ENCODE measurements around the gene HERC5.
"Not testable (repeated sequence)": the region's sequence is repeated elsewhere in the genome, so short reads cannot be mapped to it uniquely, and the experiment has no call there.

HERC5 gene

DNA sequence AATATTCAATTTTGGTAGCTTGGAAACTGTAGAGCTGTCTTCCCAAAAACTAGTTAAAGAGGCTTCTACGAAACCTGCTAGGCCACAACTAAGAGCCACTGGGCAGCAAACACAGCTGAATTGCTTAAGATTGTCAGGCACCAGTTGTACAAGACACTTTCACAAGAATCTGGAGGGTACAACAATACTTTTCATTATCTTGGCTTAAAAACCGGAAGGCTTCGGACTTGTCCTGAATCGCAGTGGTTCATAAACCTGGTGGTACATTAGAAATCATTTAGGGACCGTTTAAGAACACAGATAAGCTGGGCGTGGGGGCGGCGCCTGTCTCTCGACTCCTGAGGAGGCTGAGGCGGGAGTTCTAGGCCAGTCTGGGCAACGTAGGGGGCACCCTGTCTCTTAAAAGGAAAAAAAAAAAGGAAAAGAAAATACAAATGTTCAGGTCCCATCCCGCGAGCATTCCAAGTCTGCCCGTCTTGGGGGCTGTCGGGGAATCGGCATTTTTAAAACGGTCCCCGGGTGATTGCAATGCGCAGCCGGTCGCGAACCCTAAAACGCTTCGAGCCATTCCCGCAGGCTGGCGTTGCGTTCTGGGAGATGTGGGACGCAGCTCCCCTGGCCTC is 65.9 kb downstream of the HERC5 start:
- DNase-seq (ENCODE audit: low spot score), result peak; percentile 30

DNA sequence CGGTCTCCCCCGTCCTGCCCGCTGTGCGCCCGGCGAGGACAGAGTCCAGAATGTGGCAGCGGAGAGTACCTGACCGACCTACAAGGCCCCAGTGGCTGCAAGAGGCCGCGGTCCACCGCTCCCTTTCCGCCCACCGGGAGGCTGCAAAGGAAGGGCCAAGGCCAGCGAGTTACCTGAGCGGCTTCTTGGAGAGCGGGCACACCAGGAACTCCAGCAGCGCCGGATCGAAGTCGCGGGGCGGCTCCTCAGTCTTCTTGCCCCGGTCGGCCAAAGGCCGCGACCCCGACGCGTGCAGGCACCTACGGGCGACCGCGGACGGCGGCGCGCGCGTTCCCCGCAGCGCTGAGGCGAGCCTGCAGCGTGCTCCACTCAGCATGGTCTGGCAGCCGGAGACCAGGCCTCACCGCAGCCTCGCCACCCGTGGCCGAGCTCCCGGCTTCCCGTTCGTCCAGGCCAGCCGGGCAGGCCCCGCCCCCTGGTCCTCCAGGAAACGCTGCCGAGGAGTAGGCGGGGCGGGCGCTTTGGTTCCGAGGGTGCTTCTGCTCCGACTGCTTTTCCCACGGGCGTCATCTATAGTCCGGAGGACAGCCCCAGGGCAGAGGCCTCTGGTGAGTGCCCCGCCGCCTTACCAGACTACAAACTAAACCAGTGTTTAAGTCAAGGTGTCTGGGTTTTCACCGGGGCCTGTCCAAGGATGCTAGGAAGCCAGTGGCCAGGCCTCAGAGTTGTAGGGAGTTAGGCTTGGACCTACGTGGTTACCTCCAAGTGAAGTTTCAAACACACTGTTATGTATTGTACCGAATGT is 66.6 kb downstream of the HERC5 start, which contains the start of gene PYURF:
PYURF (minus strand) TSS at position 452 of the 805 bp plus-strand sequence; CDS start at position 376, 76 bp downstream.
- DNase-seq (ENCODE audit: low spot score), result peak; percentile 95

DNA sequence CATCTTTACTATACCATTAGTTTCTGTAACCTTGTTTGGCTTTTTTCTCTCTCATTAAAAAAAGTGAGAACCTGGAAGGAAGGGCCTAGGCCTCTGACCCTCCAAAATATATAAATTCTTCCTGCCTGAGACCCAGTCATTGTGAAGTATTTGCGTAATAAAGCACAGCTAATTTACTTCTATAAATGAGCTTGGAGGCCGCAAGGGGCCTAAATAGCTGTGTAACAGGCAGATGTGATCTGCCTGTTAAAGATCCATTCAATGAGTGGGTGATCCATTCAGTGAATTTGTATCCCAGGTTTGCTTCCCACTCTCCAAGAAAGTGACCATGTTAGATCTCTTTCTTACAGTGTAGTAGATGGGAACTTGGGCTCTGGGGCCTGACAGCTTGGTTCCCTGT is 67.3 kb downstream of the HERC5 start:
- DNase-seq (ENCODE audit: low spot score), result peak; percentile 8

DNA sequence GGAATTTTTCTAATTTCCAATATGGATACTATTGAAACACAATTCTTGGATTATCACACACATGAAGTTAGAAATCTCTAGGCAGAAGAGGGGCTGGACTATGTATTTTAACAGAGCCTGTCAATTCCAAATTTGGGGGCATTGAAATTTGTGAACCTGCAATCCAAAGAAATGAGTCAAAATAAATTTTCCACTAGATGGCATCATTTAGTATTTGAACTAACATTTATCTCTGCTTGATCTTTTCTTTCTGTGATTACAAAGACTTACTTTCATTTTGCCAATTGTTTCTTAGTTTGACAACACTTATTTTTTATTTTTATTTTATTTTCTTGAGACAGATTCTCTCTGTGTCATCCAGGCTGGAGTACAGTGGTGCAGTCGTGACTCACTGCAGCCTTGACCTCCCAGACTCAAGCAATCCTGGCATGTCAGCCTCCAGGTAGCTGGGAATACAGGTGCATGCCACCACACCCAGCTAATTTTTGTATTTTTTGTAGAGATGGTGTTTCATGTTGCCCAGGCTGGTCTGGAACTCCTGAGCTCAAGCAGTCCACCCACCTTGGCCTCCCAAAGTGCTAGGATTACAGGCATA is 69.4 kb downstream of the HERC5 start:
- DNase-seq (ENCODE audit: low spot score), result no peak

DNA sequence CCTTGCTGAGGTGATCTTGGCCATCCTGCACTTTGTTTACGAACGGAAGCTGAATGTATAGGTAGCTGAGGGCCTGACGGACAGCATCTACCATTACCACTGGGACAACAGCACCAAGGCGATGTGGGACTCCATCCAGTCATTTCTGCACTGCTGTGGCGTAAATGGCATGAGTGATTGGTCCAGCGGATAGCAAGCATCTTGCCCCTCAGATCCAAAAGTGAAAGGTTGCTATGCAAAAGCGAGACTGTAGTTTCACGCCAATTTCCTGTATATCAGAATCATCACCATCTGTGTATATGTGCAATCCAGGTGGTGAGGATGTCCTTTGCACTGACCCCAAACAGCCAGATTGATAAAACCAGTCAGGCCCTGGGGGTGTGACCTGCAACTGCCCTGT is 70.9 kb downstream of the HERC5 start:
- no peak for DNase-seq (ENCODE audit: low spot score)

DNA sequence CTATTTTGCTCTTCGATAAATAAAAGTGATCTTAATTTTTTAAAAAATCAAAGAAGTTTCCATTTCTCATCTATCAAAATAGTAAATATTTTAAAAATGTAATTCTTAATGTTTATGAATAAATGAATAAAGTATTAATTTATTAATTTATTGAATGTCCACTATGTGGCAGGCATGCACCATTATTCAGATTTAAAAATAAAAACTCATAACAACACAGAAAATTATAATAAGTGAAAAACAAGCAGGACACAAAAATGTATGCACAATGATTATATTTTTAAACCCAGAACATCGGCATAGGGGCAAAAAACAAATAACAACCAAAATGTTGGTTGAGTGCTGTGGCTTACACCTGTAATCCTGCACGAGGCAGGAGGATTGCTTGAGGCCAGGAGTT is 71.9 kb downstream of the HERC5 start:
- DNase-seq (ENCODE audit: low spot score), result no peak

DNA sequence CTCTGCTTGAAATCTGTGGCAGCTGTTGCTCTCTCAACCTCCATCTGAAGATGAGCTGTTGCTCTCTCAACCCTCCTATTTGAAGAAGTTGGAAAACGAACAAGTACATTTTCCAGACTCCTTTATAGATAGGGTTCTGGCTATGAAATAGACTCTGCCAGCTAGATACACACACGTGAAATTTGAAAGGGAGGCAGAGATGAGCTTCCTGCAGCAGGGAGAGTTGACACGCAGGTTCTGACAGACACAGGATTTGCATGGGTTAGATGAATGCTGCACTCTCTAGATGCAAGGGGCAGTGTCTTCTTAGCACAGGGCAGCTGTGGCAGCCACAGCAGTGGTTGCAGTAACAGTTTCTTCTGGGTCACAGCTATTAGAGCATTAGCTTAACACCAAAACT is 74.6 kb downstream of the HERC5 start:
- no peak for DNase-seq (ENCODE audit: low spot score)

DNA sequence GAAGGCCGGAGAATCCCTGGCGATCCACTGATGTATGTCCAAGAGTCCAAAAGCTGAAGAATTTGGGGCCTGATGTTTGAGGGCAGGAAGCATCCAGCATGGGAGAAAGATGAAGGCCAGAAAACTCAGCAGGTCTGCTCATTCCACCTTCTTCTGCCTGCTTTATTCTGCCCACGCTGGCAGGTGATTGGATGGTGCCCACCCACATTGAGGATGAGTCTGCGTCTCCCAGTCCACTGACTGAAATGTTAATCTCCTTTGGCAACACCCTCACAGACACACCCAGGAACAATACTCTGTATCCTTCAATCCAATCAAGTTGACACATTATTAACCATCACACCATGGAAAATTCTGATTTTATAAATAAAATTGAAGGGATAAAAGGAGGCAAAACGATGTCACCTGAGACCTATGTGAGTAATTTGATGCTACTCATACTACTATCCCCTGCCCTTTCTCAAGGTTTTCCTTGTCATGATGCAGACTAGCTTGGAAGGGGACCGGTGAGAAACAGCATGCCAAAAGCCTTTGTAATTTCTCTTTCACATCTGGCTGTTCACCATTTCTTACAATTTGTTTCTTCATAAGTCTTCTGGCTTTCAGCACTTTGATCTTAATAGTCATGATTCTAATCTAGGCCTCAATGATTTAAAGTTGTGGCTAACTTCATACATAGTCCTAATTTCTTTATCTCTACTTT is 76.3 kb downstream of the HERC5 start:
- peak; percentile 30 for DNase-seq (ENCODE audit: low spot score)

DNA sequence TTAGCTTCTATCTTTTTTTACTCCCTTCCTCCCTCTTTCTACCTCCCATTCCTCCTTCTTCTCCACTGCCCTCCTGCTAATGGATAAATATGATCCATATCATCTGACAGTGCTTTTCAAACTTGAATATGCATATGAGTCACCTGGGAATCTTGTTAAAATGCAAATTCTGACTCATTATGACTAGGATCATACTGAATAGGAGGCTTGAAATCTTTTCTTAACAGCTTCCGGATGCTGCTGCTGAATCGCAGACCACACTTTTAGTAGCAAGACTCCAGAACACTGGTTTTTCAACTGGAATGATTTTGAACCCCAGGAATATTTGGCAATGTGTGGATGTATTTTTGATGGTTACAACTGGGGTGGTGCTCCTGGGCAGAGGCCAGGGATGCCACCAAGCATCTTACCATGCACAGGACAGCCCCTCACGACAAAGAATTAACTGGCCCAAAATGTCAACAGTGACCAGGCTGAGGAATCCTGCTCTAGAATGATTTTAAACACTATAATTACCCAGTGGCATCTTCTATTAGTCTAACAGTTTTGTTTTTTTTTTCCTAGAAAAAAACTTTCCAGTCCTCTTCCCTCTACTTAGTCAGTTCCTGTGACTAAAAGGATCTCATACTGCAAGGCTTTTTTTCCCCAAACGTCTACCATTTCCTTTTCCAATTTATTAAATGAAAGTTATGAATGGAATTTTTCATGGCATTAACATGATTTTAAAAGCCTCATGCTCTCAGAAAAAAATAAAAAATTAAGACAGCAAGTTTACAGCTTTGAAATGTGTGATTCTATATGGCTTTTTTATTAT is 77.2 kb downstream of the HERC5 start:
- peak; percentile 49 for DNase-seq (ENCODE audit: low spot score)

DNA sequence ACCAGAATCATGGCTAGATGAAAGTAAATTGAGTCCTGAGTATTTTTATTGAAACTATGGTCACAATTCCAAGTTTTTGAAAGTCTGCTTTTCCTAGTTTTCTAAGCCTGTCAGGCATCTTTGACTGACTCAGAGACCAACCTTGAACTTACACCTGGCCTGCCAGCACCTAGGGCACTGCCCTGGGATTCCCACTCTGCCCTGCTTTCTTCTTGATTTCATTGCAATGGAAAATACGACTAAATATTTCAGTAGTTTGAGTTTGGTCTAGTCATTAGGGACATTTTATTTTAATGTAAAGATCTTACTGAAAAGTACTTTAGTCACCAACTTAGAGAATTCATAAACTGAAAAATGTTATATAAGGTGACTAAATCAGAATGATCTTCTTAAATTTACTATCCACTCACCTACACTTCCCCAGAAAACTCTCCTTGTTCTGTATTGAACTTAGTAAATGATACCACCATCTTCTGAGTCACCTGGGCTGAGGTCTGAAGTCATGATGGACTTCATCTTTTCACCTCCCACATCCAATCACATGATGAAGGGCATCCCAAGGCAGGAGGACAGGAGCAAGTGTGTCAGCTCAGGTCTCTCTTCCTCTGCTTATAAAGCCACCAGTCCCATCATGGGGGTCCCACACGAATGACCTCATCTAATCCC is 78.3 kb downstream of the HERC5 start:
- DNase-seq (ENCODE audit: low spot score), result no peak

DNA sequence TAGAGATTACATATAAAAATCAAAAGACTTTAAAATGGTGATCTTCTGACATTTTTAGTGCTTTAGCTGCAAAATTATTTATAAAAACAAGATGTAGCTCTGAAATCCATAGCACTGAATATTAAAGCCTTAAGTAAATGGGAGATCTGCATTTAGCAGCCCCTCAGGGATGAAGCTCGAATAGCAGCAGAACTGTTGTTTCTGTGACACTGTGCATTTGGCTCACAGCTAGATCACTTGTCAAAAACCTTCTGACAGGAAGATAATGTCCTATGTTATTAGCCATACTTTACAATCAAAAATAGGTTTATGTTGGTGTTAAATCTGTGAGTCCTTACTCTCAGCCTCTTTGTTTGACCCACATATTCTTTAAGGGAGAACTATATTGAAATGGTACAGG is 80.8 kb downstream of the HERC5 start:
- DNase-seq (ENCODE audit: low spot score), result no peak

DNA sequence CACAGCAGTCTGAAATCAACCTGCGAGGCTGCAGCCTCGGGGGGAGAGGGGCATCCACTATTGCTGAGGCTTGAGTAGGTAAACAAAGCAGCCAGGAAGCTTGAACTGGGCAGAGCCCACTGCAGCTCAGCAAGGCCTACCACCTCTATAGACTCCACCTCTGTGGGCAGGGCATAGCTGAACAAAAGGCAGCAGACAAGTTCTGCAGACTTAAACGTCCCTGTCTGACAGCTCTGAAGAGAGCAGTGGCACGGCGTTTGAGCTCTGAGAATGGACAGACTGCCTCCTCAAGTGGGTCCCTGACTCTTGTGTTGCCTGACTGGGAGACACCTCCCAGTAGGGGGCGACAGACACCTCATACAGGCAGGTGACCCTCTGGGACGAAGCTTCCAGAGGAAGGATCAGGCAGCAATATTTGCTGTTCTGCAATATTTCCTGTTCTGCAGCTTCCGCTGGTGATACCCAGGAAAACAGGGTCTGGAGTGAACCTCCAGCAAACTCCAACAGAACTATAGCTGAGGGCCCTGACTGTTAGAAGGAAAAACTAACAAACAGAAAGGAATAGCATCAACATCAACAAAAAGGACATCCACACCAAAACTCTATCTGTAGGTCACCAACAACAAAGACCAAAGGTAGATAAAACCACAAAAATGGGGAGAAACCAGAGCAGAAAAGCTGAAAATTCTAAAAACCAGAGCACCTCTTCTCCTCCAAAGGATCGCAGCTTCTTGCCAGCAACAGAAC is 82.6 kb downstream of the HERC5 start:
- not testable (repeated sequence) for DNase-seq (ENCODE audit: low spot score)

DNA sequence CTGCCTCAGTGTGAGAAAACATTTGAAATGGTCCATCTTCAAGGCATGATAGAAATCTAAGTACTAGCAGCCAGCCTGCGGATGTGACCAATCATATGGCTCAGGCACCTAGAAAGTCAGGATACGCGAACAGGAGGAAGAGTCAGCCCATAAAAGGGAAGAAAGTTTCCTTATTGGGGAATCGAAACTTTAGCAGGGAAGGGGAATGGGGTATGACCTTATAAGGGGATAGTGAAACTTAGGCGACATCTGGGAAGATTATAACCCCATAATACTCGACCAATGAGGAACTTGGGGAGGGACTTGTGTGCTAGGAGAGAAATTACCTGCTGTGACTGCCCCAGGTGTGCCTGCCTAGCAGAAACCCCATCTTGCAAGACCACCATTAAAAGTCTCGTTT is 92.9 kb downstream of the HERC5 start:
- DNase-seq (ENCODE audit: low spot score), result no peak
